ENCODE data around the gene DHRSX. TPM values are rescaled to one million over a fixed set of nuclear protein-coding genes. Genes with fewer than 3 reads are reported as not detected.
"Not testable (repeated sequence)": the region's sequence is repeated elsewhere in the genome, so short reads cannot be mapped to it uniquely, and the experiment has no call there.

DHRSX gene
- total and polyA plus RNA-seq, 2 donors from 2014 or later, result 26.4 to 30.0 TPM

DNA sequence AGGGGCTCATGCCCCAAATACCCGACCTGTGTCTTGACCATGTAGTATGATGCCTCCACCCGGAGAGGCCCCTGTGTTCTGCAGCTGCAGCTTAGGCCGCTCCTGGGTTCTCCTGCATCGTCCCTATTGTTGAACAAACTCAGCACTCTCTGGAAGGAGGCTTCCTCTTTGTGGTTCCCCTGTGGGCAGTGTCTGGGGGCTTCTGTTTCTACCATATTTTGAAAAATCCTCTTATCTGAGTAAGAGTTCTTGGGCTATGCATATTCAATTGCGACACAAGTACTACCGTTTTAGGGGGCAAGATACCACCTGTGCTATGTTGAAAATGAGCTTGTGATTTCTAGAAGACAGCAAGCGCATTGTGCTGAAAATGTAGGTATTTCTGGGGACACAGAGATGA, 276.6 kb downstream of the DHRSX start:
- peaks cover 4 to 21% (median 7%) of the 10 kb centered on the region in 3 donors for H3K9me3 ChIP-seq (ENCODE audit: control insufficient read depth in 2 of 3, insufficient read depth in 1 of 3, low read length in 3 of 3)
- no peak overlapping the region for H3K9ac ChIP-seq (ENCODE audit: low read length in 3 of 3)
- H3K27me3 ChIP-seq (ENCODE audit: control insufficient read depth, insufficient read depth, low read length), result no peaks in the 10 kb centered on the region
- H3K36me3 ChIP-seq (ENCODE audit: control insufficient read depth in 2 of 3, insufficient read depth in 3 of 3, low read length in 3 of 3), result peaks cover 6 to 15% (median 14%) of the 10 kb centered on the region in 3 donors
- TF ChIP-seq CTCF (IDR thresholded peaks at IDR 0.05; ENCODE audit: borderline replicate concordance, extremely low read depth, insufficient read depth), result no peak
- no peak overlapping the region for H3K4me3 ChIP-seq (ENCODE audit: low read length in 3 of 3)
- DNase-seq (no peak), FAIRE-seq (no peak)
- no peak overlapping the region for H3K27ac ChIP-seq (ENCODE audit: low read depth in 2 of 2, low read length in 2 of 2)
- intact Hi-C loops (cut with DNase I), result no loop called here
- H3K4me1 ChIP-seq (ENCODE audit: control insufficient read depth in 2 of 3, insufficient read depth in 2 of 3, low read depth in 1 of 3, low read length in 3 of 3), result no peaks in the 10 kb centered on the region

- FAIRE-seq, result no peak
- no peak for DNase-seq
- H3K4me3 ChIP-seq (ENCODE audit: low read length in 3 of 3), result no peak overlapping the region
These were observed 279.8 kb downstream of the DHRSX start for GRCh38 chrX:2220829-2221567.

DNA sequence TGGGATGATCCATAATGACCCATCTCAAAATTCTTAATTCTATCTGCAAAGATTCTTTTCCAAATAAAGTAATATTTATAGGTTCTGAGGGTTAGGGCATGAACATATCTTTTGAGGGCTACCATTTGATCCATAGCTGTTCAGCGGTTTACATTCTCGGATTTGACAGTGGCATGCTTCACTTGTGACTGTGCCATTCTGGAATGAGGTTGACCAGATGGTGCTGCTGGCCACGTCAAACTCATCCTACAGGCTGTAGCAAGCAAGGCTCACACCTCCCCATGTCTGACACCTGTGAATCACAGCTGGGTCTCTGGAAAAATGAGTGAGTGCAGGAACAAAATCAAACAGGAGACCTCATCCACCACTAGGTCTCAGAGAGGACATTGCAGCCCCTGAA, 280.5 kb downstream of the DHRSX start:
- Histone ChIP-seq H3K9ac (ENCODE audit: low read length in 3 of 3) (no peak overlapping the region), H3K36me3 (ENCODE audit: control insufficient read depth in 2 of 3, insufficient read depth in 3 of 3, low read length in 3 of 3) (peaks cover 6 to 15% (median 14%) of the 10 kb centered on the region in 3 donors), H3K27me3 (ENCODE audit: control insufficient read depth, insufficient read depth, low read length) (no peaks in the 10 kb centered on the region), H3K4me1 (ENCODE audit: control insufficient read depth in 2 of 3, insufficient read depth in 2 of 3, low read depth in 1 of 3, low read length in 3 of 3) (no peaks in the 10 kb centered on the region), H3K4me3 (ENCODE audit: low read length in 3 of 3) (no peak overlapping the region), H3K9me3 (ENCODE audit: control insufficient read depth in 2 of 3, insufficient read depth in 1 of 3, low read length in 3 of 3) (peaks cover 4 to 38% (median 8%) of the 10 kb centered on the region in 3 donors), H3K27ac (ENCODE audit: low read depth in 2 of 2, low read length in 2 of 2) (no peak overlapping the region)
- no peak for TF ChIP-seq CTCF (IDR thresholded peaks at IDR 0.05; ENCODE audit: borderline replicate concordance, extremely low read depth, insufficient read depth)
- no peak for FAIRE-seq
- intact Hi-C loops (cut with DNase I), result no loop called here
- no peak for DNase-seq

More at GRCh38 chrX:2220829-2221567, 279.8 kb downstream of the DHRSX start:
- no peak for TF ChIP-seq CTCF (IDR thresholded peaks at IDR 0.05; ENCODE audit: borderline replicate concordance, extremely low read depth, insufficient read depth)
- Histone ChIP-seq H3K27ac (ENCODE audit: low read depth in 2 of 2, low read length in 2 of 2) (no peak overlapping the region), H3K9me3 (ENCODE audit: control insufficient read depth in 2 of 3, insufficient read depth in 1 of 3, low read length in 3 of 3) (peaks cover 4 to 38% (median 8%) of the 10 kb centered on the region in 3 donors), H3K9ac (ENCODE audit: low read length in 3 of 3) (no peak overlapping the region), H3K4me1 (ENCODE audit: control insufficient read depth in 2 of 3, insufficient read depth in 2 of 3, low read depth in 1 of 3, low read length in 3 of 3) (no peaks in the 10 kb centered on the region), H3K36me3 (ENCODE audit: control insufficient read depth in 2 of 3, insufficient read depth in 3 of 3, low read length in 3 of 3) (peaks cover 6 to 15% (median 14%) of the 10 kb centered on the region in 3 donors), H3K27me3 (ENCODE audit: control insufficient read depth, insufficient read depth, low read length) (no peaks in the 10 kb centered on the region)
- intact Hi-C loops (cut with DNase I), result no loop called here

DNA sequence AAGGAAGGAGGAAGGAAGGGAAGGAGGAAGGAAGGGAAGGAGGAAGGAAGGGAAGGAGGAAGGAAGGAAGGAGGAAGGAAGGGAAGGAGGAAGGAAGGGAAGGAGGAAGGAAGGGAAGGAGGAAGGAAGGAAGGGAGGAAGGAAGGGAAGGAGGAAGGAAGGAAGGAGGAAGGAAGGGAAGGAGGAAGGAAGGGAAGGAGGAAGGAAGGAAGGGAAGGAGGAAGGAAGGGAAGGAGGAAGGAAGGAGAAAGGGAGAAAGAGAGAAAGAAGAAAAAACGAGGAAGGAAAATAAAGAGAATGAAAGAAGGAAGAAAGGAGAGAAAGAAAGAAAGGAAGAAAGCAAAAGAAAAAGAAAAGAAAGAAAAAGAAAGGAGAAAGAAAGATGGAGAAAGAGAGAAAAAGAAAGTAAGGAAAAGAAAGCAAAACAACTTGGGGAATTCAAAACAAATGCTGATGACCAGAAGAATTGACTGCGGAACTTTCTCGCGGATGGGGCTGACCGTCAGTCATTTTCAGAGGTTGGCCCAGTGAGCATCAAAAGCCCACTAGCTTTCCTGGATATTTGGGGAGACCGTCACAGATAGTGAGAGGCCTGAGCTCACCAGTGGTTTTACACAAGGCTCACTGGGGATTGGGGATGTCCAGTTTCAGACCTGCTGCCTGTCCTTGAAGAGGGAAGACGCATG, 286.5 kb downstream of the DHRSX start:
- H3K36me3 ChIP-seq (ENCODE audit: control insufficient read depth in 2 of 3, insufficient read depth in 3 of 3, low read length in 3 of 3); FAIRE-seq; H3K9ac ChIP-seq (ENCODE audit: low read length in 3 of 3); H3K27ac ChIP-seq (ENCODE audit: low read depth in 2 of 2, low read length in 2 of 2); DNase-seq; H3K27me3 ChIP-seq (ENCODE audit: control insufficient read depth, insufficient read depth, low read length); intact Hi-C loops (cut with DNase I); H3K4me3 ChIP-seq (ENCODE audit: low read length in 3 of 3); H3K4me1 ChIP-seq (ENCODE audit: control insufficient read depth in 2 of 3, insufficient read depth in 2 of 3, low read depth in 1 of 3, low read length in 3 of 3): not testable (repeated sequence)
- H3K9me3 ChIP-seq (ENCODE audit: control insufficient read depth in 2 of 3, insufficient read depth in 1 of 3, low read length in 3 of 3), result peaks cover 0 to 18% (median 1%) of the 10 kb centered on the region in 3 donors

- H3K9ac ChIP-seq (ENCODE audit: low read length in 3 of 3); H3K27ac ChIP-seq (ENCODE audit: low read depth in 2 of 2, low read length in 2 of 2); H3K9me3 ChIP-seq (ENCODE audit: control insufficient read depth in 2 of 3, insufficient read depth in 1 of 3, low read length in 3 of 3); H3K4me1 ChIP-seq (ENCODE audit: control insufficient read depth in 2 of 3, insufficient read depth in 2 of 3, low read depth in 1 of 3, low read length in 3 of 3); H3K4me3 ChIP-seq (ENCODE audit: low read length in 3 of 3); FAIRE-seq; DNase-seq; H3K27me3 ChIP-seq (ENCODE audit: control insufficient read depth, insufficient read depth, low read length); H3K36me3 ChIP-seq (ENCODE audit: control insufficient read depth in 2 of 3, insufficient read depth in 3 of 3, low read length in 3 of 3); intact Hi-C loops (cut with DNase I): not testable (repeated sequence)
These were observed 289.1 kb downstream of the DHRSX start for GRCh38 chrX:2211667-2212066.
